ENCODE data around the gene TMEM72.

TMEM72 gene

DNA sequence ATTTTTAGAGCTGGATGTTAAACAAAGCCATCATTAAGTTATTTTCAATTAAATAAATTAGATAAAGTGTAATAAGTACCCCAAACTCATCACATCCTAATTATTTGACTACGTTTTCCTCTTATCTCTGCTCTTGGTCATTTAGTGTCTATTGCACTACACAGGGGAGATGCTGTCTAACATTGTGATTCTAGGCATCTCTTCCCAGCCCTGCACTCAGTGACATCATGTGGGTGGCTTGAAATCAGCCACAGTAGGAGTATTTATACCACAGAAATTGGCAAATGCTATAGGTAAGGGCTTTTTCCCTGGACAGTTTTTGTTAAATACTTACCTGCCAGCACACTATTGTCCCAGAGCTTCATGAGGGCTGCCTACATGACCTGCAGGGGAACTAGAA, 21.3 kb upstream of the TMEM72 start:
- no peak for DNase-seq (ENCODE audit: low read depth, low spot score)

- DNase-seq (ENCODE audit: low read depth, low spot score), result no peak
These were observed 20.2 kb upstream of the TMEM72 start for GRCh38 chr10:44890696-44891563.

GRCh38 chr10:44891721-44892120, 19.4 kb upstream of the TMEM72 start:
- no peak for DNase-seq (ENCODE audit: low read depth, low spot score)

GRCh38 chr10:44893604-44894468, 17.3 kb upstream of the TMEM72 start:
- DNase-seq (ENCODE audit: low read depth, low spot score), result no peak

DNA sequence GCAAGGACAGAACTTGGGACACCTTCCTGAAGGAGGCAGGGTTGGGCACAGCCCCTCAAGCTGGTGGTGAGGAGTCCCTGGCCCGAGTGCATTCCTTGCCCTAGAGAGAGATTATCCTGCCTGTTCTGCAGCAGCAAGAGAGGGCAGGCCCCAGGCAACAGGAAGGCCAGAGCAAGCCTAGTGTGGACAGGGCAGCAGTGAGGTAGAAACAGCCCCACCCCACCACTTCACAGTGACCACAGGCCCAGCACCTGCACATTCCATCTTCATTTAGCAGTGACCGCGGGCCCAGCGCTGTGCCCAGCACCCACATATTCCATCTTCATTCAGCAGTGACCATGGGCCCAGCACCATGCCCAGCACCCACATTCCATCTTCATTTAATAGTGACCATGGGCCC, 16.4 kb upstream of the TMEM72 start:
- no peak for DNase-seq (ENCODE audit: low read depth, low spot score)

GRCh38 chr10:44895280-44895679, 15.9 kb upstream of the TMEM72 start:
- no peak for DNase-seq (ENCODE audit: low read depth, low spot score)

DNA sequence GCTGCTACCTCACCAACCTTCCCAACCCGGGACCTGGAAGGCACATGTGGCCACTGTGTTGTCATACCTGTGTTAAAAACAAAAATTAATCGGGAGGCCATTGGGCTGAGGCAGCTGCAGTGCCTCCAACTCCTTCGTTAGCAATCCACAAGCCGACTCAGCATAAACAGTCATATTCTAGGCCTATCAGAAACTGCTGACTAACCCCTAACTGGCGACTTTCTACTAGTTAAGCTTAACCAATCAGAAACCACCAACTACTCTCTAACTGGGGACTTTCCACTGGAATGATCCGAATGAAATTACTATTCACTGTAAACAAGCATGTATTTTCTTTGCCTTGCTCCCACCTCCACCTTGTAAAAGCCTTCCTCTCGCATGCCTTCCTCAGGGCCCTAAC, 14.1 kb upstream of the TMEM72 start:
- DNase-seq (ENCODE audit: low read depth, low spot score), result no peak

DNA sequence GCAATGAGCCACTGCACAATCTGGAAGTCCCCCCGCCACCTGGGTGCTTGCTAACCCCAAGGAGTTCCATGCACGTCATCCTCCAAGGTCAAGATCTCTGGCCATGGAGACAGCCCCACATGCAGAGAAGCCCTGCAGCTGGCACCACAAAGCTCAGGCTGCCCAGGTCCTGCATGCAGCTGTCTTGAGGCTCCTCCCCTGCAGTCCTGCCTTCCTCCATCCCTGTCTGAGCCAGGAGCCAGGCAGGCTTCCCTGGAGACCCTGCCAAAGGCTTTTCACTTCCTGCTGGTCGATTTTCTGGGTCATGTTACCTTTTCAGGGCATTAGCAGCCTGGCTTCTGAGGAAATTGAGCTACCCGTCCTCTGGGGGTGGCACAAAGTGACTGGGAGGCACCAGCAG, 12.5 kb upstream of the TMEM72 start:
- no peak for DNase-seq (ENCODE audit: low read depth, low spot score)

DNA sequence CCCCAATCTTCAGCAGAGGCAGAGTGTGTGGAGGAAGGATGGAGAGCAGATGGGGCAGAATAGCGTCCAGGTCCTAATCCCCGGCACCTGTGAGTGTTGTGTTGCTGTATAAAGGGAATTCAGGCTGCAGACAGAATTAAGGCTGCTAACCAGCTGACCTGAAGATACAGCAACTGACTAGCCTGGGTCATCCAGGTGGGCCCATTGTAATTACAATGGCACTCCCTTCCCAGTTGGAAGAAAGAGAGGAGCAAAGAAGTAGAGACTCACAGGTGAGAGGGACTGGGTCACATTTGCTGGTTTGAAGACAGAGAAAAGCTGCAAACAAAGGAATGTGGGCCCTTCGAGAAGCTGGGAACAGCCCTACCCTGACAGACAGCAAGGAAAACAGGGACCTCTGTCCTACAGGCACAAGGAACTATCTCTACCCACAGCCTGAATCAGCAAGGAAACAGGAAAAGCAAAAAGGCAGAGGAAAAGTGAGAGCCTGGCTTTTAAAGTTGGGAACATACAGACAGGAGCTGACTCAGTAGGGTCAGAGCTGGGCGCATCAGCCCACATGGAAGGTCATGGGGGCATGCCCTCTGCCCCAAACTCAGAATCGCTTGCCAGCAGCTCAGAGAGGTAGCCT, 11.6 kb upstream of the TMEM72 start:
- DNase-seq (ENCODE audit: low read depth, low spot score), result no peak

DNA sequence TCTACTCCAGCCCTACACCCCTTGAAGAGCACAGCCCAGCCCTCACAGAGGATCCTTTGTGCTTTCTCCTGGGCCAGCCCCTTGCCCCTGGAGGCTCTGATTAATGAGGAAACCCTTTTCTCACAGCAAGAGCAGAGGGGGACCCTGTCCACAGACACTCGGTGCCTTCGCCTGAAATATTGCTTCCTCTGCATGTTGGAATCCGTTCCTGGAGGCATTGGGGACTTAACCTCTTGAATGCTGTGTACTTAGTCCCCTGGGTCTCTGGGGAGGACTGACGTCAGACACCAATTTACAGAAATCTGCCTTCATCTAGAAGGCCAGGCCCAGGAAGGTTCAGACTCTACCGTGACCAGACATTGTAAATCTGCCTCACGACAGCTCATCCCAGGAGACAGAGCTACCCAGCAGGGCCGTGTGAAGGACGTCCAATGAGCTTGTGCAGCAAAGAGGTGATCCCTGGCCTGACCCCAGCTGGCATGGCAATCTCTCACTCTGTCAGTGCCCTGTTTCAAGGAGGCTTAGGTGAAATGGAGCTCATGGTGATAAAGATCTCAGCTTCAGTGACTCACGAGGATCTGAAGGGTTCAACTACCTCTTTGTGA, 8.1 kb upstream of the TMEM72 start:
- DNase-seq (ENCODE audit: low read depth, low spot score), result peak; percentile 75

DNA sequence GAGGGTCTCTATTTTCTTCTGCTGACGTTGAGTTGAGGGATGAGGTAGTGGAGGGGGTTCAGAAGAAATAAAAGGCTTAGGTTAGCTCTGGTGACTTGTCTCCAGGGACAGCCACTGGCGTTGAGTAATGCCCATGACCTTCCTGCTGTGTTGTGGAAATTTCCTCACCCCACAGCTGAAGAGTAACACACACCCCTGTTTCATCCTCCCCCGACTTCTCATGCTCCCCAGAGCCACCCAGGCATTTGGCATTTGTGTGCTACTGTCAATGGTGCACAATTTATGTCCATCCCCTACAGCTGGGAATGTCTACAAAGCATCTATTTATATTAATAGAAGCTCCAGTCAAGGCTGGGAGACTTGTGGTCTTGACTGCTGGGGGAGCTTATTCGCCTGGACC, 4.7 kb upstream of the TMEM72 start:
- DNase-seq (ENCODE audit: low read depth, low spot score), result no peak

DNA sequence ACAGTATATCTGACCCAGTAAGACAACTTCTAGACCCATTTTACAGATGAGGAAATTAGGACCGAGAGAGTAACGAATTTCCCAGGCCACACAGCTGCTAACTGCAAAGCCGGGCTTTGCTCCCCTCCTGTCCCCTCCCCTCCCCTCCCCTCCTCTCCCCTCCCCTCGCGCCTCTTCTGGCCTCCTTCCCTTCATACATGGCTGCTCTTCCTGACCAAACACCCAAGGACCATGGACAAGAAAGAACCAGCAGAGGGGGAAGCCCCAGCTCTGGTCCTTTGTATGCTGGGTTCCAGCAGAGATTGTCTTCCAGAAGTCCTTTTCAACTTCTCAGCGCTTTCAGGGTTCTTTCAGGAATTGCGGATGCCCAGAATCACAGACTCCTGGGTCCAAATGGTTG, 3.6 kb upstream of the TMEM72 start:
- DNase-seq (ENCODE audit: low read depth, low spot score), result no peak

DNA sequence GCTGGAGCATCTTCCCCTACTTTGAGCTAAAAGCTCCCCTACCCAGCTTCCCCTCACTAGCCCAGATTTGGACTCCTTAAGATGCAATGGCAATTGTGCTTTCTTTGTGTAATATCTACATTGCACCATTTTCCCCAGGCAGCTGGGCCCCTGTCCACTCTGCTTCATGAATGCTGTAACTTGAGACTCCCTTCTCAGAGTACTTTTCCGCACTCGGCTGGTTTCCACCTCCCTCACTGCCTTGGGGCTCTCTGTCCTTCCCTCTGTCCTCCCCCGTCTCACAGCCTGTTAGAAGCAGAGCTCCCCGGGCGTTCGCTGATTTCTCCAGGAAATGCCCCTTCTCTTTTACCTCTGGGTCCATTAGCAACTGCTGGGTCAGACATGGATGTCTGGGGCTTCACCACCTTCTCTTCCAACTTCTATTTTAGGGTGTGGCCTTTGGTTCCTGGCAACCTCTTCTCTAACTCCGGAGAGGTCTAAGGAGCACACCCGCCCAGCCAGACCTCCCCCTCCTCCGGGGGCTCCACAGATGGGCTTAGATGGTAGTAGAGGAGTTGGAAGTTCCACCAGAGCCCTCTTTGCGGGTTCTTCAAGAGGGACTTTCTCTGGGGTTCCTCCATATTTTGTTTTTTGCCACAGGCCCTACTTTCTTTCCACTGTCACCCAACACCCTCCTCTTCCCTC, 2.9 kb upstream of the TMEM72 start:
- peak; percentile 84 for DNase-seq (ENCODE audit: low read depth, low spot score)

DNA sequence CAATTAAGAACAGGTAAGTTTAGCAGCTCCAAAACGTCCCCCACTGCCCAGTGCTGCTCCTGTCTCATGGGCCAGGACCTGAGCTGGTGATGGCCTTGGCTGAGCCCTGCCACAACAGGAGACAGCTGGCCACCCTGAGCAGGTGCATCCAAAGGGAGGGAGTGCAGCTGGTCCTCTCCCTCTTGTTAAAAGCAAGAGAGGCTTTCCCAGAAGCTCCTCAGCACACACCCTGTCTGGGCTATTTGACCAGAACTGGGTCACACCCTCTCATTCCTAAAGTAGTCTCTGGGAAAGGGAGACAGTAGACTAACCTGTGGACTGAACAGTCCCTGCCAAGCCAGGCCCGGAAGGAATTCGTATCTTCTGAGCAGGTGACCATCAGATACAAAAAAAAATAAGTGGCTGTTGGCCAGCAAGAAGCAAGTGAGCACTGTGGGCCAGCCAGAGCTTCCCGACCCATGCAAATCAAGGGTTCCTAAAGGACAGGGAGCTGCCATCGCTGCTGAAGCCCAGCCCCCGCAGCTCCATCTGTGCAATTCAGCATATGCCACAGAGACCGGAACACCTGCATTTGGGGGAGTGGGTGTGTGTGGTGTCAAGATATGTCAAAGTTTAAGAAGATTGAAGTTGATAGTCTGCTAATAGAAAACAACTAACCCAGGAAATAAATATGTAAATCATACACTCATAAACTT, 2.1 kb upstream of the TMEM72 start:
- no peak for DNase-seq (ENCODE audit: low read depth, low spot score)

- no peak for DNase-seq (ENCODE audit: low read depth, low spot score)
These were observed 1.2 kb upstream of the TMEM72 start for GRCh38 chr10:44909910-44910309.

DNA sequence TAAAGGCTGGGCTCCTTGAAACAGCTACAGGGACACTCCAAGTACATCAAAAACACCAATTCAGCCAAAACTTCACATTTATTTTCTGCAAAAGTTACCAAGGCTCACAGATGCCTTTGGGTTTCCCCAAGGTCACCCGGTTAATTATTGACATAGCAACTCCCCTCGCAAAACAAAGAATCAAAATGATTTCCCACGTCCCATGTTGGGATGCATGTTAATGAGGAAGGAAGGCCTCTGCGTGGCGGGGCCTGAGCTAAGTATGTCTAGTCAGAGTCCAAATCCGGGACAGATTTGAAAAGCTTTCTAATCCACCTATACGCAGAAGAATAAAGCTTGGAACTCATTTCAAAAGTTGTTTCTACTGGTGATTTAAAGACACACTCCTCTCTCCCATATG, 535 bp upstream of the TMEM72 start:
- DNase-seq (ENCODE audit: low read depth, low spot score), result no peak

- peak; percentile 73 for DNase-seq (ENCODE audit: low read depth, low spot score)
These were observed 814 bp downstream of the TMEM72 start for GRCh38 chr10:44911951-44912350.

- no peak for DNase-seq (ENCODE audit: low read depth, low spot score)
These were observed 2.4 kb downstream of the TMEM72 start for GRCh38 chr10:44913350-44914081.

- no peak for DNase-seq (ENCODE audit: low read depth, low spot score)
These were observed 3.8 kb downstream of the TMEM72 start for GRCh38 chr10:44914891-44915290.

DNA sequence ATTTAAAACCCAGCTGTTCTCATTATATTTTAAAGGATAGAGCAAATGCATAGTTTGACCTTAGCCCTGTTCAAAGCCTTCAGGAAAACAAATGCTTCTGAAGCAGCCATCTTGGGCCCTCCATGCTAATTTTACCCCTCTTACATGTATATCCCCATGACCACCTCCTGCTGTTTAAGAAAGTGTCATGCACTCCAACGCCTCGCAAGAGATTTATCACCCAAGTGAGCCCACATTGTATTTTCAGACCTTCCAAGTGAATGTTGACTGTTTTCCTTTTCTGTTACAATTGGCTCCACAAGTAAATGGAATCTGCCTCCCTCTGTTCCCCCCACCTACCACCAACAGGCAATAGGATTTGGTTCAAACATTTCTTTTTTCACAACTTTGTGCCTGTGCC, 5.3 kb downstream of the TMEM72 start:
- no peak for DNase-seq (ENCODE audit: low read depth, low spot score)
